ENCODE results near the gene TLE1. TPM values are rescaled to one million over a fixed set of nuclear protein-coding genes. Genes with fewer than 3 reads are reported as not detected.

TLE1 gene
- total RNA-seq, 1 experiment from 2014 or later: 17.3 TPM

DNA sequence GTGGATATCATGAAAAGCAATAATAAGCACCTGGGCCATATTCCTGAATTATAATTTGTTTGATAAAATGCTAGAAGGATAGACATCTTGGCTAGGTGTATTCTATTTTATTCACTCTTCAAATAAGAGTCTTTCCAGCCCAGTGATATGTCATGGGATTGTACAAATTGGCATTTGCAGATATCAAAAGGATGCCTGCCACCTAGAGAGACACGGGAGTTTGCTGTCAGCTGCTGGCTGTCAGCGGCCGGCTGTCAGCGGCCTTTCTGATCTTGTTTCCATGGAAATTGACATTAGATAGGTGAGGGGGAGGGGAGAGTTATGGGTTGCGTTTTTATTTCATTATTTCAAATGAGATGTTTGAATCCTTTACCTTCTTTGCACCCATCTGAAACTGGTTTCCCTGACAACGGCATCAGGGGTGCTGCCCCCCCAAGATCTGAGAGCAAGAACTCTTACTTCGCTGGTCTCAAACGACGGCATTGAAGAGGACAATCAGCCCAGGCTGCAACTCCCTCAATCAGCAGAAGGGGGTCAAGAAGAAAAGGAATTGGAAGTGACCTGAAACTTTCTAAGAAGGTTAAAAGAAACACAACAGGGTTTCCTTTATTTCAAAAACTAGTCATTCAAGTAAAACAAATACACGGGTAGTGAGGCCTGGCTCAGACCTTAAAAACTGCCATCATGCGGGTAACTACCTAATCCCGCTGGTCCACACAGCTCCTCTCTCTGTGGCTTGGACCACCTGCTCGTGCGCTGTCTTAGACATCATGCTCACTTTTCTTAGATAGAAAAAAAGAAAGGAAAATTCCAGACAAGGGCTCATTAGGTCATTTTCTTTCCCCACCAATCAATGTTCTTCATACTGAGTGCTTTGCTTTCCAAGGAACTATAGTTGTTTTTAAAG lies 115.7 kb downstream of the TLE1 start:
- ChIA-PET POLR2A (no interaction called here), CTCF (no interaction called here), RAD21 (ENCODE audit: low non-redundant PET in 1 of 2, low total read pairs in 2 of 2, uncharacterized antibody in 2 of 2, unreplicated experiment in 2 of 2) (interaction anchor here in 1 of 2 experiments (0.5 kb wide), 1 partner anchor 48 kb away, joined by 3 read pairs; no protein-coding TSS in a partner anchor)
- intact Hi-C loops (cut with micrococcal nuclease): no loop called here
- peaks cover 0 to 9% of the 10 kb centered on the region in 2 experiments; a peak in 1 of 4 replicates for H3K4me1 ChIP-seq (ENCODE audit: control insufficient read depth in 1 of 2, insufficient read depth in 2 of 2, low read length in 2 of 2)
- no peaks in the 10 kb centered on the region for H3K79me2 ChIP-seq (ENCODE audit: insufficient read depth, low read length)
- no peak overlapping the region for H2AFZ ChIP-seq (ENCODE audit: low read depth, low read length, poor library complexity, severe bottlenecking)
- BruUV-seq (replicated peaks): no TSS peak
- no peak overlapping the region for H3K4me3 ChIP-seq (replicated peaks in 1 of 2; ENCODE audit: low read depth in 1 of 2, low read length in 2 of 2)
- no peak overlapping the region for H3K9ac ChIP-seq (ENCODE audit: low read length)
- no peak overlapping the region for H3K4me2 ChIP-seq (ENCODE audit: low read length)
- H3K9me3 ChIP-seq (ENCODE audit: control insufficient read depth in 1 of 2, insufficient read depth in 1 of 2, low read depth in 1 of 2, low read length in 2 of 2): no peaks in the 10 kb centered on the region
- H3K9me2 ChIP-seq (ENCODE audit: insufficient read depth): no peaks in the 10 kb centered on the region
- no peaks in the 10 kb centered on the region for H3K36me3 ChIP-seq (ENCODE audit: control insufficient read depth in 1 of 2, insufficient read depth in 2 of 2, low read length in 2 of 2)
- no peaks in the 10 kb centered on the region for H4K20me1 ChIP-seq (ENCODE audit: insufficient read depth)
- TF ChIP-seq YY1 (IDR thresholded peaks at IDR 0.05; ENCODE audit: extremely low read depth, insufficient replicate concordance, low read depth, low read length): no peak
- TF ChIP-seq POLR2A (IDR thresholded peaks at IDR 0.05; ENCODE audit: borderline replicate concordance, extremely low read depth, insufficient read depth, insufficient read length): no peak
- no peak for TF ChIP-seq CBX3 (IDR thresholded peaks at IDR 0.05; ENCODE audit: low read depth)
- no peak for TF ChIP-seq RAD21 (IDR thresholded peaks at IDR 0.05; ENCODE audit: low read depth)
- TF ChIP-seq POLR2AphosphoS5 (IDR thresholded peaks at IDR 0.05; ENCODE audit: low read depth, low read length): no peak
- TF ChIP-seq, protein P1, sequence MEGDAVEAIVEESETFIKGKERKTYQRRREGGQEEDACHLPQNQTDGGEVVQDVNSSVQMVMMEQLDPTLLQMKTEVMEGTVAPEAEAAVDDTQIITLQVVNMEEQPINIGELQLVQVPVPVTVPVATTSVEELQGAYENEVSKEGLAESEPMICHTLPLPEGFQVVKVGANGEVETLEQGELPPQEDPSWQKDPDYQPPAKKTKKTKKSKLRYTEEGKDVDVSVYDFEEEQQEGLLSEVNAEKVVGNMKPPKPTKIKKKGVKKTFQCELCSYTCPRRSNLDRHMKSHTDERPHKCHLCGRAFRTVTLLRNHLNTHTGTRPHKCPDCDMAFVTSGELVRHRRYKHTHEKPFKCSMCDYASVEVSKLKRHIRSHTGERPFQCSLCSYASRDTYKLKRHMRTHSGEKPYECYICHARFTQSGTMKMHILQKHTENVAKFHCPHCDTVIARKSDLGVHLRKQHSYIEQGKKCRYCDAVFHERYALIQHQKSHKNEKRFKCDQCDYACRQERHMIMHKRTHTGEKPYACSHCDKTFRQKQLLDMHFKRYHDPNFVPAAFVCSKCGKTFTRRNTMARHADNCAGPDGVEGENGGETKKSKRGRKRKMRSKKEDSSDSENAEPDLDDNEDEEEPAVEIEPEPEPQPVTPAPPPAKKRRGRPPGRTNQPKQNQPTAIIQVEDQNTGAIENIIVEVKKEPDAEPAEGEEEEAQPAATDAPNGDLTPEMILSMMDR (IDR thresholded peaks at IDR 0.05 in 2 of 3, conservative IDR thresholded peaks at IDR 0.05 in 1 of 3; ENCODE audit: borderline replicate concordance in 1 of 3, insufficient read depth in 1 of 3, low read depth in 2 of 3, low read length in 2 of 3): no peak
- TF ChIP-seq, protein P2, sequence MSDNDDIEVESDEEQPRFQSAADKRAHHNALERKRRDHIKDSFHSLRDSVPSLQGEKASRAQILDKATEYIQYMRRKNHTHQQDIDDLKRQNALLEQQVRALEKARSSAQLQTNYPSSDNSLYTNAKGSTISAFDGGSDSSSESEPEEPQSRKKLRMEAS (IDR thresholded peaks at IDR 0.05): no peak
- TF ChIP-seq, protein P3, sequence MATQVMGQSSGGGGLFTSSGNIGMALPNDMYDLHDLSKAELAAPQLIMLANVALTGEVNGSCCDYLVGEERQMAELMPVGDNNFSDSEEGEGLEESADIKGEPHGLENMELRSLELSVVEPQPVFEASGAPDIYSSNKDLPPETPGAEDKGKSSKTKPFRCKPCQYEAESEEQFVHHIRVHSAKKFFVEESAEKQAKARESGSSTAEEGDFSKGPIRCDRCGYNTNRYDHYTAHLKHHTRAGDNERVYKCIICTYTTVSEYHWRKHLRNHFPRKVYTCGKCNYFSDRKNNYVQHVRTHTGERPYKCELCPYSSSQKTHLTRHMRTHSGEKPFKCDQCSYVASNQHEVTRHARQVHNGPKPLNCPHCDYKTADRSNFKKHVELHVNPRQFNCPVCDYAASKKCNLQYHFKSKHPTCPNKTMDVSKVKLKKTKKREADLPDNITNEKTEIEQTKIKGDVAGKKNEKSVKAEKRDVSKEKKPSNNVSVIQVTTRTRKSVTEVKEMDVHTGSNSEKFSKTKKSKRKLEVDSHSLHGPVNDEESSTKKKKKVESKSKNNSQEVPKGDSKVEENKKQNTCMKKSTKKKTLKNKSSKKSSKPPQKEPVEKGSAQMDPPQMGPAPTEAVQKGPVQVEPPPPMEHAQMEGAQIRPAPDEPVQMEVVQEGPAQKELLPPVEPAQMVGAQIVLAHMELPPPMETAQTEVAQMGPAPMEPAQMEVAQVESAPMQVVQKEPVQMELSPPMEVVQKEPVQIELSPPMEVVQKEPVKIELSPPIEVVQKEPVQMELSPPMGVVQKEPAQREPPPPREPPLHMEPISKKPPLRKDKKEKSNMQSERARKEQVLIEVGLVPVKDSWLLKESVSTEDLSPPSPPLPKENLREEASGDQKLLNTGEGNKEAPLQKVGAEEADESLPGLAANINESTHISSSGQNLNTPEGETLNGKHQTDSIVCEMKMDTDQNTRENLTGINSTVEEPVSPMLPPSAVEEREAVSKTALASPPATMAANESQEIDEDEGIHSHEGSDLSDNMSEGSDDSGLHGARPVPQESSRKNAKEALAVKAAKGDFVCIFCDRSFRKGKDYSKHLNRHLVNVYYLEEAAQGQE (IDR thresholded peaks at IDR 0.05; ENCODE audit: low read depth): no peak
- TF ChIP-seq, protein P4, sequence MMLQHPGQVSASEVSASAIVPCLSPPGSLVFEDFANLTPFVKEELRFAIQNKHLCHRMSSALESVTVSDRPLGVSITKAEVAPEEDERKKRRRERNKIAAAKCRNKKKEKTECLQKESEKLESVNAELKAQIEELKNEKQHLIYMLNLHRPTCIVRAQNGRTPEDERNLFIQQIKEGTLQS (IDR thresholded peaks at IDR 0.05): no peak
- no peak for TF ChIP-seq FOSL1 (IDR thresholded peaks at IDR 0.05; ENCODE audit: low read depth)
- no peak for TF ChIP-seq EZH2 (IDR thresholded peaks at IDR 0.05)
- no peak for TF ChIP-seq ELF1 (IDR thresholded peaks at IDR 0.05; ENCODE audit: borderline replicate concordance, low read depth)
- TF ChIP-seq ZNF274 (IDR thresholded peaks at IDR 0.05; ENCODE audit: low read depth, low read length): no peak
- TF ChIP-seq SRF (IDR thresholded peaks at IDR 0.05; ENCODE audit: low read depth): no peak
- TF ChIP-seq EGR1 (IDR thresholded peaks at IDR 0.05; ENCODE audit: low read depth): no peak
- H3K27me3 ChIP-seq (ENCODE audit: insufficient read depth, low read length): no peaks in the 10 kb centered on the region
- H3K27ac ChIP-seq (ENCODE audit: low read depth, low read length): no peak overlapping the region
- DNase-seq (ENCODE audit: low read depth, low spot score) (no peak), ATAC-seq (no peak)

Data from HCT116 (cell line).